PC-9 (cell line): ENCODE results near the gene SEC24D. TPM values are rescaled to one million over a fixed set of nuclear protein-coding genes. Genes with fewer than 3 reads are reported as not detected.

Experiments used
- BruUV-seq: library from RNA; stranded (reverse); fragments of 400-500 nt; replicated peaks from 2 replicates; lab custom pipeline; 2021; lab: Mats Ljungman, UMichigan
- CTCF ChIA-PET: fragments of 300-600 bp; sonication (Branson Sonifier 250); formaldehyde crosslinking; loops from one replicate; lab custom pipeline; 2022; ENCODE audit warnings: antibody characterized with exemption; lab: Charles Lee
- POLR2A ChIA-PET: fragments of 300-600 bp; sonication (Branson Sonifier 250); formaldehyde crosslinking; loops from one replicate; lab custom pipeline; 2022; ENCODE audit warnings: antibody characterized with exemption; ENCODE audit not compliant: unreplicated experiment; lab: Charles Lee
- DNase-seq, 2 experiments: peaks; one replicate each; pipeline versions ENCODE4 v3.0.0 to v3.0.0-alpha.2; 2015 to 2022; ENCODE audit warnings: mixed read lengths in 1 of 2
- H2AFZ ChIP-seq: fragments of 200-600 bp; sonication (generic); 2 replicates; pipeline ENCODE4 v1.8.1; 2017; ENCODE audit warnings: antibody characterized with exemption
- H3F3A ChIP-seq: fragments of 200-600 bp; sonication (generic); 2 replicates; pipeline ENCODE4 v1.8.1; 2017; ENCODE audit warnings: antibody characterized with exemption, mild to moderate bottlenecking, low read depth; ENCODE audit not compliant: insufficient read depth
- H3K27ac ChIP-seq: fragments of 200-600 bp; sonication (generic); 2 replicates; pipeline ENCODE4 v1.6.1; 2016; ENCODE audit warnings: mixed run types
- H3K27me3 ChIP-seq: fragments of 200-600 bp; sonication (generic); 2 replicates; pipeline ENCODE4 v1.6.1; 2016; ENCODE audit warnings: low read depth, mixed run types; ENCODE audit not compliant: insufficient read depth
- H3K36me3 ChIP-seq: fragments of 200-600 bp; sonication (generic); 2 replicates; pipeline ENCODE4 v1.6.1; 2016; ENCODE audit warnings: low read depth, mixed run types
- H3K4me1 ChIP-seq: fragments of 200-600 bp; sonication (generic); replicated peaks from 2 replicates; pipeline ENCODE4 v1.6.1; 2016; ENCODE audit warnings: mixed run types; ENCODE audit not compliant: insufficient read depth
- H3K4me2 ChIP-seq: fragments of 200-600 bp; sonication (generic); 2 replicates; pipeline ENCODE4 v1.6.1; 2017; ENCODE audit warnings: mixed run types
- H3K4me3 ChIP-seq: fragments of 200-600 bp; sonication (generic); 2 replicates; pipeline ENCODE4 v1.6.1; 2016; ENCODE audit warnings: mixed run types
- H3K79me2 ChIP-seq: fragments of 200-600 bp; sonication (generic); 2 replicates; pipeline ENCODE4 v1.6.1; 2017; ENCODE audit warnings: low read depth, mixed run types
- H3K9me2 ChIP-seq: fragments of 200-600 bp; sonication (generic); 2 replicates; pipeline ENCODE4 v1.8.1; 2017; ENCODE audit warnings: mild to moderate bottlenecking; ENCODE audit not compliant: insufficient read depth
- H3K9me3 ChIP-seq: fragments of 200-600 bp; sonication (generic); 2 replicates; pipeline ENCODE4 v1.8.1; 2016; ENCODE audit warnings: low read depth; ENCODE audit not compliant: insufficient read depth
- H4K20me1 ChIP-seq: fragments of 200-600 bp; sonication (generic); 2 replicates; pipeline ENCODE4 v1.8.1; 2017; ENCODE audit not compliant: insufficient read depth
- EZH2 ChIP-seq: fragments of 200-600 bp; sonication (generic); IDR thresholded peaks from 2 replicates; pipeline ENCODE4 v1.8.0; 2017; ENCODE audit warnings: antibody characterized with exemption, low read depth
- intact Hi-C: fragments of 100-400 bp; cut with micrococcal nuclease; formaldehyde crosslinking; loops from one replicate; pipeline ENCODE4 v1.10.0; 2022; ENCODE audit not compliant: unreplicated experiment
- total RNA-seq: library from RNA; stranded (reverse); gene quantifications from 2 replicates; pipeline ENCODE4 v1.2.3, GENCODE V29; 2021
- TF ChIP-seq, protein P1 (sequence below): fragments of 200-600 bp; sonication (generic); conservative IDR thresholded peaks from 2 replicates; pipeline ENCODE4 v1.6.1; 2017; ENCODE audit warnings: mixed run types, antibody characterized with exemption, mild to moderate bottlenecking, moderate library complexity

Gene SEC24D
- total RNA-seq, 1 experiment from 2014 or later = 17.3 TPM

DNA sequence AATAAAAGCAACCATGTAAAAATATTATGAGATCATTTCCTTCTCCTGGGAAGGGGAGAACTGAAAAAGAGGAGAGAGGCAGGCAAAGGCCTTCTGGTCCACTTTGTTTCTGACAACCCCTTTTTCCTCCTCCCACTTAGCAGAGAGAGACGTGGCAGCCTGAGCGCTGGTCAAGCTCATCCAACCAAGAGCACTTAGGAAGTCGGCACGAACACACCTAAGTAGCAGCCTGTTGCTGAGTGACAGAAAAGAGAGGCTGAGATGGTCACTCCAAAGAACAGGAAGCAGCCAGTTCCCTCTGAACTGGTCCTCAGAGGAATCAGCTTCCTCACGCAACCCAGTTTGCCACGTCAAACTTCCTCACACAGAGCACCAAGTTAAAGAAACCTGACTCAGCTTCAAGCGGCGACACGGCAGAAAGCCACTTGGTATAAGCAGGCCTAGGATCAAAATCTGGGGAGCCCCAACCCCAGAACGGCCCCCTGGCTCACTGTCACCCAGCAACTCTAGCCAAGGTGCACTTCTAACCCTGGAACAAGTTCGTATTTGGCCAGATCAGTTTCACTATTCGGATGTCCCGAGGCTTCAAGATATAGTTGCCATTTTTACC, 861 bp downstream of the SEC24D start:
- no peaks in the 10 kb centered on the region for H4K20me1 ChIP-seq
- peaks cover 9% of the 10 kb centered on the region for H3K4me1 ChIP-seq
- ChIA-PET CTCF (no interaction called here), POLR2A (no interaction called here)
- peaks cover 12% of the 10 kb centered on the region for H3K79me2 ChIP-seq
- peak; percentile 29 to 77 for DNase-seq
- H3K4me2 ChIP-seq = peak overlapping the region; percentile 73
- intact Hi-C loops = no loop called here
- H2AFZ ChIP-seq = peak overlapping the region; percentile 100
- peak overlapping the region; percentile 84 for H3K4me3 ChIP-seq
- H3K9me3 ChIP-seq = no peaks in the 10 kb centered on the region
- BruUV-seq = TSS peak; percentile 72
- peak overlapping the region; percentile 68 for H3K27ac ChIP-seq
- H3K36me3 ChIP-seq = no peaks in the 10 kb centered on the region
- no peaks in the 10 kb centered on the region for H3K9me2 ChIP-seq
- H3F3A ChIP-seq = peaks cover 11% of the 10 kb centered on the region
- H3K27me3 ChIP-seq = no peaks in the 10 kb centered on the region
- no peak for TF ChIP-seq EZH2
- TF ChIP-seq, protein P1, sequence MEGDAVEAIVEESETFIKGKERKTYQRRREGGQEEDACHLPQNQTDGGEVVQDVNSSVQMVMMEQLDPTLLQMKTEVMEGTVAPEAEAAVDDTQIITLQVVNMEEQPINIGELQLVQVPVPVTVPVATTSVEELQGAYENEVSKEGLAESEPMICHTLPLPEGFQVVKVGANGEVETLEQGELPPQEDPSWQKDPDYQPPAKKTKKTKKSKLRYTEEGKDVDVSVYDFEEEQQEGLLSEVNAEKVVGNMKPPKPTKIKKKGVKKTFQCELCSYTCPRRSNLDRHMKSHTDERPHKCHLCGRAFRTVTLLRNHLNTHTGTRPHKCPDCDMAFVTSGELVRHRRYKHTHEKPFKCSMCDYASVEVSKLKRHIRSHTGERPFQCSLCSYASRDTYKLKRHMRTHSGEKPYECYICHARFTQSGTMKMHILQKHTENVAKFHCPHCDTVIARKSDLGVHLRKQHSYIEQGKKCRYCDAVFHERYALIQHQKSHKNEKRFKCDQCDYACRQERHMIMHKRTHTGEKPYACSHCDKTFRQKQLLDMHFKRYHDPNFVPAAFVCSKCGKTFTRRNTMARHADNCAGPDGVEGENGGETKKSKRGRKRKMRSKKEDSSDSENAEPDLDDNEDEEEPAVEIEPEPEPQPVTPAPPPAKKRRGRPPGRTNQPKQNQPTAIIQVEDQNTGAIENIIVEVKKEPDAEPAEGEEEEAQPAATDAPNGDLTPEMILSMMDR = no peak

DNA sequence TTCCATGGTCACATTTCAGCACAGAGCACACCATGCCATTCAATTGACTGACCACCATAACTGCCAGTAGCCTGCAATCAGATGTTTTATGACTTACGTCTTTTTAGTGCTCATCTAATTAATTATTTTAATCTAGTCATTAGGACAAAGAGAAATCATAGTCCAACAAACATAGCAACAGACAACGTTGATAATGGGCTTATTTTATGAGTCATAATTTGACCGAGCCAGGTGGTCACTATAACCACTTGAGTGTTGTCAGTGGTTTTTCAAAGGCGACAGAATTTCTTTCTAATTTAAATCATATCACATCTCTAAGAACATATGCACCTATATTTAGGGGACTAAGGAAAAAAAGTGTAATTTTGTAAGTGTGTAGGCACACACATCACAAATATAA, 1.9 kb downstream of the SEC24D start:
- DNase-seq = no peak
- Histone ChIP-seq H3K27ac (0 out of 2 replicates have a peak overlapping the region, but pooled peaks have one; percentile 68), H3K9me2 (no peaks in the 10 kb centered on the region), H3K27me3 (no peaks in the 10 kb centered on the region), H3K4me3 (peak overlapping the region; percentile 84; the same call in 1 of the 2 replicates), H3F3A (peaks cover 11% of the 10 kb centered on the region), H3K4me1 (peaks cover 9% of the 10 kb centered on the region), H3K9me3 (no peaks in the 10 kb centered on the region), H2AFZ (no peak overlapping the region), H3K79me2 (peaks cover 12% of the 10 kb centered on the region), H4K20me1 (no peaks in the 10 kb centered on the region), H3K36me3 (no peaks in the 10 kb centered on the region), H3K4me2 (peak overlapping the region; percentile 73)
- no TSS peak for BruUV-seq
- POLR2A ChIA-PET = no interaction called here
- CTCF ChIA-PET = no interaction called here
- intact Hi-C loops = no loop called here
- TF ChIP-seq EZH2 = no peak
- TF ChIP-seq, protein P1 = no peak

DNA sequence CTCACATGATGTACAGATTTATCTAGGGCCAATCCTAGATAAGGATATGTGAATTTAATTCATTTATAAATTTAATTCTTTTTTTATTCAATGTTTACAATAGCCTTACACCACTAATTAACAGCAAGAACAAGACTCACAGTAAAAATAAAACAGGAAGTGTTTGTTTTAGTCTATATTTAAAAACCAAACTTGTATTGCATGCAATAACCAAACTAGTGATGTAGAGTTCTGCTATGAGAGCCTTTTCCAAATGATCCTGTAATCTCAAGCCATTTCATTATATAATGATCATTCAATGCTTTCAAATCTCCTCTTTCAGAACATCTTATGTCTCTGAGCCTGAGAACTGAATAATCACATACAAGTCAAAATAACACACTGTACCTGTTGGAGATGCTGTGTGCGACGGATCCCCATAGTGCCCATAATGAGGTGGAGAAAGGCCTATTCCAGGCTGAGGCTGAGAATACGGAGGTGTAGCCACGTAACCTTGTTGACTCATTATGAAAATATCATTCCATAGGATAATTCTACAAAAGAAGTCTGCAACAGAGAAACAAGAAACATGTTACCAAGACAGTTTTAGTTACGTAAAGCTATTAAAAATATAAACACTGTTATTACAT, 2.6 kb downstream of the SEC24D start:
- no peak overlapping the region for H3K27ac ChIP-seq

More for the DNA sequence above, 2.6 kb downstream of the SEC24D start:
- Histone ChIP-seq H3K4me1 (peaks cover 9% of the 10 kb centered on the region), H3K9me3 (no peaks in the 10 kb centered on the region), H3K36me3 (no peaks in the 10 kb centered on the region), H3K4me3 (no peak overlapping the region), H3K27me3 (no peaks in the 10 kb centered on the region), H3K4me2 (no peak overlapping the region), H3K79me2 (peaks cover 12% of the 10 kb centered on the region), H3K9me2 (no peaks in the 10 kb centered on the region), H2AFZ (no peak overlapping the region), H3F3A (peaks cover 11% of the 10 kb centered on the region), H4K20me1 (no peaks in the 10 kb centered on the region)
- POLR2A ChIA-PET = no interaction called here
- BruUV-seq = no TSS peak
- CTCF ChIA-PET = no interaction called here
- no peak for DNase-seq
- intact Hi-C loops = no loop called here
- TF ChIP-seq, protein P1 = no peak
- no peak for TF ChIP-seq EZH2
